ENCODE data around the gene HS3ST4.

Gene HS3ST4

DNA sequence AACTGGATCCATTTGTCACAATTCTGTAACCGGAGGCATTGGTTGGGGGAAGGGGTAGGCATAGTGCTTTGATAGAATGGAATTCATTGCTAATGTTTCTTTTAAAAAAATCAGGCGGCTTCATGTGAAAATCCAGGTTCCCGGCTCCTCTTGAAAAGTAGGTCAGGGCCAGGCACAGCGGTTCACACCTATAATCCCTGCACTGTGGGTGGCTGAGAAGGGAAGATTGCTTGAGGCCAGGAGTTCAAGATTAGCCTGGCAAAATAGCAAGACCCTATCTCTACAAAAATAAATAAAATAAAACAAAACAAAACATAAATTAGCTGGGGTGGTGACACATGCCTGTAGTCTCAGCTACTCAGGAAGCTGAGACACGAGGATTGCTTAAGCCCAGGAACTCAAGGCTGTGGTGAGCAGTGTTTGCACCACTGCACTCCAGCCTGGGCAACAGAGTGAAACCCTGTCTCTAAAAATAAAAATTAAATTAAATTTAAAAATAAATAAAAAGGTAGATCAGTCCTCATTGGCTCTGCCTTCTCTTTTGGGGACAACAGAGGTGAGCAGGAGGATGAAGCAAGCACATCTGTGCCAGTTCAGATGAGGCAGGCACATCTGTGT lies 466.5 kb downstream of the HS3ST4 start:
- no CpG with 5 or more reads among the region's 5 CpGs for WGBS (ENCODE audit: insufficient coverage, insufficient read length)
- no peaks in the 10 kb centered on the region for H3K4me1 ChIP-seq (ENCODE audit: control insufficient read depth, insufficient read depth, low read length)
- no peak for DNase-seq (ENCODE audit: low read depth, low spot score)

GRCh38 chr16:26161461-26162180 lies 469.9 kb downstream of the HS3ST4 start:
- Histone ChIP-seq H3K27ac (ENCODE audit: low read length) (no peak overlapping the region), H3K9me3 (ENCODE audit: control insufficient read depth, insufficient read depth, low read length) (no peaks in the 10 kb centered on the region), H3K4me1 (ENCODE audit: control insufficient read depth, insufficient read depth, low read length) (no peaks in the 10 kb centered on the region), H3K36me3 (ENCODE audit: control insufficient read depth, insufficient read depth, low read length) (no peaks in the 10 kb centered on the region), H3K27me3 (ENCODE audit: control insufficient read depth, insufficient read depth, low read length) (no peaks in the 10 kb centered on the region; the same call in 1 of the 2 replicates), H3K4me3 (ENCODE audit: low read length) (no peak overlapping the region)
- WGBS (ENCODE audit: insufficient coverage, insufficient read length): no CpG with 5 or more reads among the region's 7 CpGs
- no peak for DNase-seq (ENCODE audit: low read depth, low spot score)

More for the DNA sequence above, 466.5 kb downstream of the HS3ST4 start:
- no peaks in the 10 kb centered on the region; the same call in 1 of the 2 replicates for H3K27me3 ChIP-seq (ENCODE audit: control insufficient read depth, insufficient read depth, low read length)
- no peak overlapping the region for H3K4me3 ChIP-seq (ENCODE audit: low read length)
- H3K27ac ChIP-seq (ENCODE audit: low read length): no peak overlapping the region
- no peaks in the 10 kb centered on the region for H3K9me3 ChIP-seq (ENCODE audit: control insufficient read depth, insufficient read depth, low read length)
- H3K36me3 ChIP-seq (ENCODE audit: control insufficient read depth, insufficient read depth, low read length): no peaks in the 10 kb centered on the region

DNA sequence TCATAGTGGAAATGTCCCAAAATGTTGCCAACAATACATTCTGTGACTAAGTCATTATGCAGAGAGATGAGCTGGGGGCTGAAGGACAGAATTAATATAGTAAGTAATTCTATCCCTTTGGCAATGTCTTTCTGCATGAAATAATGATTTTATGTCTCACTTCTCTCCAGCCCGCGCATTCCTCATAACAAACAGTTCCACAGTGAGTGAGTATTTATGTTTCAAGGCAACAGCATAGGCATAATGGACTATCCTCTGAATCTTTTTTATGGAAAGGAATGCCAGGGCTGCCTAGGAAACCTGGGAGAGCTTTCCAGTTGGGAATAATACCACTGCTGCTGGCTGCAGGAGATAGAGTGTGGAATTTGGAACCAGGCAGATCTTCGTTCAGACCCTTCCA lies 477.7 kb downstream of the HS3ST4 start:
- Histone ChIP-seq H3K27ac (ENCODE audit: low read length) (no peak overlapping the region), H3K9me3 (ENCODE audit: control insufficient read depth, insufficient read depth, low read length) (no peaks in the 10 kb centered on the region), H3K4me3 (ENCODE audit: low read length) (no peak overlapping the region), H3K4me1 (ENCODE audit: control insufficient read depth, insufficient read depth, low read length) (no peaks in the 10 kb centered on the region), H3K27me3 (ENCODE audit: control insufficient read depth, insufficient read depth, low read length) (no peaks in the 10 kb centered on the region), H3K36me3 (ENCODE audit: control insufficient read depth, insufficient read depth, low read length) (no peaks in the 10 kb centered on the region)
- WGBS (ENCODE audit: insufficient coverage, insufficient read length): no CpG with 5 or more reads among the region's 3 CpGs
- DNase-seq (ENCODE audit: low read depth, low spot score): no peak

DNA sequence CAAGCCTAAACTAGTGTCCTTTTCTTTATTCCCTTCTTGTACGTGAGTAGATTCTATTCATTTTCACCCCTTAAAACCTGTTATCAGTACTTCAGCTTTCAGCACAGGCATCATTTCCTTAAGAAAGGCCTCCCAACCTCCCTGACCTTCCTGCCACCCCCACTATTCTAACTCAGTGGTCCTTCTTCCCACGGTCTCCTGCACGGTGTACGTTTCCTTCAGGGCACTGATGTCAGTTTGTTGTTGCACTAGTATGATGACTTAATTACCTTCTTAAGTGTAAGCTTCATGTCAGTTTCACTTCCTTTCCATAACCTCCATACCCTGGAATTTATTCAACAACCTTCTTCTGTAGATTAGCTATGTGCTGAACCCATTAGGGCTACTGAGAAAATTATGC lies 484.2 kb downstream of the HS3ST4 start:
- Histone ChIP-seq H3K27me3 (ENCODE audit: control insufficient read depth, insufficient read depth, low read length) (no peaks in the 10 kb centered on the region), H3K27ac (ENCODE audit: low read length) (no peak overlapping the region), H3K9me3 (ENCODE audit: control insufficient read depth, insufficient read depth, low read length) (no peaks in the 10 kb centered on the region), H3K4me3 (ENCODE audit: low read length) (no peak overlapping the region), H3K36me3 (ENCODE audit: control insufficient read depth, insufficient read depth, low read length) (no peaks in the 10 kb centered on the region), H3K4me1 (ENCODE audit: control insufficient read depth, insufficient read depth, low read length) (peaks cover 5% of the 10 kb centered on the region; the same call in 1 of the 2 replicates)
- no CpG with 5 or more reads among the region's 4 CpGs for WGBS (ENCODE audit: insufficient coverage, insufficient read length)
- no peak for DNase-seq (ENCODE audit: low read depth, low spot score)

- H3K4me3 ChIP-seq (ENCODE audit: low read length): no peak overlapping the region
Measured at GRCh38 chr16:26177438-26177837, 485.7 kb downstream of the HS3ST4 start.

DNA sequence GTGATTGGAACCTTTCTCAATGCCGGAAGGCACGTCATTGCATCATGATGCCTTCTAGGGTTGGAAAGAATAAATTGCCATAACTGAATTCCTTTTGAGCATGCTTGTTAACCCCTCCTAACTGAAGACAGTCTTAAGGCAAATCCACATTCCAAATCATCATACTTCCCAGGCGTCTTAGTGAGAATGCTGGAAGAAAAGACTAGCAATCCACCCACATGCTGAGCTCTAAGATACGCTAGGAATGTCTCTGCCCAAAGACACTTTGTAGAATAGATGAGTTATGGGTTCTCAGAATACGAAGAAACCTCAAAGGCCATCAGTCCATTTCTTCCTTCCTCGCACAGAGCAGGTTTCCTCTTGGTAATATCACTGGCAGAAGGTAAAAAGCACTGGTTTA lies 486.5 kb downstream of the HS3ST4 start:
- peak; percentile 37 for DNase-seq (ENCODE audit: low read depth, low spot score)
- Histone ChIP-seq H3K27ac (ENCODE audit: low read length) (no peak overlapping the region), H3K27me3 (ENCODE audit: control insufficient read depth, insufficient read depth, low read length) (no peaks in the 10 kb centered on the region), H3K36me3 (ENCODE audit: control insufficient read depth, insufficient read depth, low read length) (no peaks in the 10 kb centered on the region), H3K4me1 (ENCODE audit: control insufficient read depth, insufficient read depth, low read length) (peaks cover 5% of the 10 kb centered on the region; the same call in 1 of the 2 replicates), H3K9me3 (ENCODE audit: control insufficient read depth, insufficient read depth, low read length) (no peaks in the 10 kb centered on the region; the same call in 1 of the 2 replicates), H3K4me3 (ENCODE audit: low read length) (no peak overlapping the region)
- no CpG with 5 or more reads among the region's 6 CpGs for WGBS (ENCODE audit: insufficient coverage, insufficient read length)

More at GRCh38 chr16:26177438-26177837, 485.7 kb downstream of the HS3ST4 start:
- H3K27ac ChIP-seq (ENCODE audit: low read length): no peak overlapping the region
- H3K4me1 ChIP-seq (ENCODE audit: control insufficient read depth, insufficient read depth, low read length): peaks cover 5% of the 10 kb centered on the region; the same call in 1 of the 2 replicates
- H3K36me3 ChIP-seq (ENCODE audit: control insufficient read depth, insufficient read depth, low read length): no peaks in the 10 kb centered on the region
- no peaks in the 10 kb centered on the region for H3K27me3 ChIP-seq (ENCODE audit: control insufficient read depth, insufficient read depth, low read length)
- DNase-seq (ENCODE audit: low read depth, low spot score): peak; percentile 43
- no peaks in the 10 kb centered on the region; the same call in 1 of the 2 replicates for H3K9me3 ChIP-seq (ENCODE audit: control insufficient read depth, insufficient read depth, low read length)
- WGBS (ENCODE audit: insufficient coverage, insufficient read length): no CpG with 5 or more reads among the region's 1 CpG

DNA sequence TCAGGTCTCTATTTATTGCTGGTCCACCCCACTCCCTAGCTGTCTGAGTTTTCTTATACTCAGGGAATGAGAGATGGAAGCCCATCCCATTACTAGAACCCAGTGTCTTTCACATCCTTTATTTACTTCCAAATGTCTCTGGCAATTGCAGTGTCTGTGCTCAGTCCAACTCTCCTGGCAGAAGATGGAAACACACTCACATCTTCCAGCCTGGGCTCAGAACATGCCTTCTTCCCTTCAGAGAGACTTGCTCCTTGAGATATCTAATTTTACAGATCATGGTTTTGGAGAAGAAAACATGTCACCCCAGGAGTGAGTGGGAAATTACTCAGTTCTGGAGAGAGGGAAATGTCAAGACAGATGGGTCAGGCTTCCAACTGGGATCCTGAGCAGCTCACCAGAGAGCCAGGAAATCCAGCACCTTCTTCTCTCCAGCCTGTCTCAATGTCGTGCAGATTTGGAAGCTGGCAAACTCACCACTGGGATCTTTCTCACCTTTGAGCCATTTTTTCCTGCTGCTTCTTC lies 494.4 kb downstream of the HS3ST4 start:
- H3K4me1 ChIP-seq (ENCODE audit: control insufficient read depth, insufficient read depth, low read length): no peaks in the 10 kb centered on the region
- no peaks in the 10 kb centered on the region; the same call in 1 of the 2 replicates for H3K9me3 ChIP-seq (ENCODE audit: control insufficient read depth, insufficient read depth, low read length)
- WGBS (ENCODE audit: insufficient coverage, insufficient read length): no CpG with 5 or more reads among the region's 1 CpG
- no peak overlapping the region for H3K4me3 ChIP-seq (ENCODE audit: low read length)
- H3K36me3 ChIP-seq (ENCODE audit: control insufficient read depth, insufficient read depth, low read length): no peaks in the 10 kb centered on the region
- no peaks in the 10 kb centered on the region for H3K27me3 ChIP-seq (ENCODE audit: control insufficient read depth, insufficient read depth, low read length)
- DNase-seq (ENCODE audit: low read depth, low spot score): no peak
- H3K27ac ChIP-seq (ENCODE audit: low read length): no peak overlapping the region

All from iPS DF 6.9 (cell line).